Esophagus muscularis mucosa (tissue), 4 donors: ENCODE data around the gene VIM. TPM values are rescaled to one million over a fixed set of nuclear protein-coding genes. Genes with fewer than 3 reads are reported as not detected.

Source experiments
- DNase-seq: peaks from one replicate; pipeline ENCODE4 v3.0.0-alpha.2; 2017; ENCODE audit errors: extremely low spot score
- H3K27ac ChIP-seq, 4 donors: fragments of 200-600 bp; sonication (generic); replicated peaks in 1 of 4; 1 replicate in 3 of 4; 2 replicates in 1 of 4; pipeline ENCODE4 v1.5.1; 2016 to 2019; ENCODE audit warnings: mild to moderate bottlenecking in 1 of 4
- H3K27me3 ChIP-seq, 4 donors: fragments of 200-600 bp; sonication (generic); one replicate each; pipeline versions ENCODE4 v1.5.1 to v1.6.0; 2016 to 2019
- H3K36me3 ChIP-seq, 4 donors: fragments of 200-600 bp; sonication (generic); one replicate each; pipeline ENCODE4 v1.5.1; 2016 to 2019
- H3K4me1 ChIP-seq, 4 donors: fragments of 200-600 bp; sonication (generic); one replicate each; pipeline ENCODE4 v1.5.1; 2016 to 2019
- H3K4me3 ChIP-seq, 4 donors: fragments of 200-600 bp; sonication (generic); 1 replicate in 2 of 4; 2 replicates in 2 of 4; pipeline ENCODE4 v1.5.1; 2016 to 2019; ENCODE audit warnings: mild to moderate bottlenecking in 4 of 4, moderate library complexity in 1 of 4
- H3K9me3 ChIP-seq, 4 donors: fragments of 200-600 bp; sonication (generic); 1 replicate in 3 of 4; 2 replicates in 1 of 4; pipeline ENCODE4 v1.5.1; 2016 to 2019
- CTCF ChIP-seq, 3 experiments: fragments of 200-600 bp in 2 of 3; fragments of 450-650 bp in 1 of 3; sonication (generic) in 2 of 3; IDR thresholded peaks; one replicate each; pipeline ENCODE4 v1.5.1; 2017 to 2019; ENCODE audit warnings: antibody characterized with exemption in 3 of 3, mild to moderate bottlenecking in 2 of 3, moderate library complexity in 1 of 3
- EP300 ChIP-seq: sonication (generic); formaldehyde crosslinking; IDR thresholded peaks from one replicate; pipeline ENCODE4 v1.6.1; 2017; ENCODE audit warnings: antibody characterized with exemption
- POLR2A ChIP-seq: fragments of 450-650 bp; IDR thresholded peaks from one replicate; pipeline ENCODE4 v1.6.1; 2017; ENCODE audit warnings: antibody characterized with exemption, moderate library complexity, mild to moderate bottlenecking, low read depth
- POLR2AphosphoS5 ChIP-seq, 2 donors: sonication (generic); formaldehyde crosslinking; IDR thresholded peaks; one replicate each; pipeline ENCODE4 v1.6.1; 2017; ENCODE audit warnings: antibody characterized with exemption in 2 of 2
- WGBS: methylation state at CpG from one replicate; pipeline ENCODE4 v1.1.5; 2018; 5-methylcytosine and 5-hydroxymethylcytosine counted together
- intact Hi-C: fragments of 100-400 bp; cut with DNase I; formaldehyde crosslinking; loops from one replicate; pipeline ENCODE4 v1.15.1; 2023
- total RNA-seq, 4 donors: library from RNA; depleted of rRNA; stranded (reverse); fragments of >200 nt; gene quantifications; one replicate each; pipeline versions ENCODE4 v1.1.0 to v1.2.1, GENCODE V29; 2016

Gene VIM
- total RNA-seq, 4 donors from 2014 or later: 1,242 to 2,218 (median 1,951) TPM

- WGBS: under 1% methylated on average over 39 of the region's 60 CpGs
- intact Hi-C loops: loop anchor here (2.0 kb wide), 1 partner anchor 30 kb away; no protein-coding TSS in a partner anchor
- H3K27me3 ChIP-seq: no peaks in the 10 kb centered on the region
Observed at GRCh38 chr10:17200912-17201793, 26.9 kb upstream of the VIM start, which contains the start of gene TRDMT1. TRDMT1 (minus strand) TSS chr10:17201672; CDS start chr10:17201634, 38 bp downstream.

DNA sequence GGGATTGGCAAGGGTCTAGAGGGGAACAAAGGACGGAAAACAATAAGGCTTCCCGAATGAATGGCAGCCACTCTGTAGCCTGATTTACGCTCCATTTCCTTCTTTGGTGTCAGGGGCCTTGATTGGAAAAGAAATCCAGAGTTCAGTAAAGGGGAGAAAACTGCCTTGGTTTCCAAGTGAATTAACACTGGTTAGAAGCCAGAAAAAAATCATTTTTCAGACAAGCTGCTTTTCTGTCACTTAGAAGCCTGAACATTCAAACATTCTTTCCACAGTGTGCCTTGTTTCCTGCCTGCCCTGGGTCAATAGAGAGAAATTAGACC lies 26.3 kb upstream of the VIM start:
- intact Hi-C loops: loop anchor here (2.0 kb wide), 1 partner anchor 29 kb away; no protein-coding TSS in a partner anchor

More at GRCh38 chr10:17200912-17201793, 26.9 kb upstream of the VIM start, which contains the start of gene TRDMT1:
- no peaks in the 10 kb centered on the region for H3K9me3 ChIP-seq
- no peak for TF ChIP-seq EP300
- peak; percentile 57 for TF ChIP-seq POLR2A
- peak; percentile 79 to 92 for TF ChIP-seq POLR2AphosphoS5 (IDR thresholded peaks at IDR 0.05)
- peak in 1 of 3 experiments; percentile 16 for TF ChIP-seq CTCF (IDR thresholded peaks at IDR 0.05)
- H3K36me3 ChIP-seq: no peaks in the 10 kb centered on the region
- peak; percentile 96 for DNase-seq
- H3K4me3 ChIP-seq: peak within 1 kb of the TSS; percentile 68 to 84 (median 80)
- peak within 1 kb of the TSS; percentile 91 to 96 (median 94) for H3K27ac ChIP-seq
- peaks cover 13 to 24% (median 20%) of the 10 kb centered on the region in 4 donors for H3K4me1 ChIP-seq

GRCh38 chr10:17202506-17202905 lies 25.5 kb upstream of the VIM start:
- Histone ChIP-seq H3K4me1 (peaks cover 13 to 24% (median 20%) of the 10 kb centered on the region in 4 donors), H3K9me3 (no peaks in the 10 kb centered on the region), H3K4me3 (no peak overlapping the region), H3K27me3 (no peaks in the 10 kb centered on the region), H3K27ac (no peak overlapping the region), H3K36me3 (no peaks in the 10 kb centered on the region)
- intact Hi-C loops: no loop called here
- WGBS: 100% methylated on average over 2 of the region's 2 CpGs
- TF ChIP-seq EP300 (no peak), CTCF (IDR thresholded peaks at IDR 0.05) (no peak), POLR2A (no peak), POLR2AphosphoS5 (IDR thresholded peaks at IDR 0.05) (no peak)
- DNase-seq: no peak

More for the DNA sequence above, 26.3 kb upstream of the VIM start:
- DNase-seq: no peak
- no peaks in the 10 kb centered on the region for H3K9me3 ChIP-seq
- H3K4me3 ChIP-seq: peak overlapping the region; percentile 68 to 84 (median 80)
- WGBS: 13% methylated on average over 3 of the region's 3 CpGs
- H3K27ac ChIP-seq: peak overlapping the region; percentile 91 to 96 (median 94)
- peaks cover 13 to 24% (median 20%) of the 10 kb centered on the region in 4 donors for H3K4me1 ChIP-seq
- H3K36me3 ChIP-seq: no peaks in the 10 kb centered on the region
- H3K27me3 ChIP-seq: no peaks in the 10 kb centered on the region
- TF ChIP-seq CTCF (IDR thresholded peaks at IDR 0.05) (no peak), EP300 (no peak), POLR2AphosphoS5 (IDR thresholded peaks at IDR 0.05) (no peak), POLR2A (no peak)

- TF ChIP-seq CTCF (IDR thresholded peaks at IDR 0.05): no peak
- no peak for TF ChIP-seq EP300
- no peak for TF ChIP-seq POLR2AphosphoS5 (IDR thresholded peaks at IDR 0.05)
- no peak for TF ChIP-seq POLR2A
- Histone ChIP-seq H3K4me3 (no peak overlapping the region), H3K4me1 (peaks cover 13 to 24% (median 20%) of the 10 kb centered on the region in 4 donors), H3K36me3 (no peaks in the 10 kb centered on the region), H3K9me3 (no peaks in the 10 kb centered on the region), H3K27me3 (no peaks in the 10 kb centered on the region), H3K27ac (no peak overlapping the region)
- intact Hi-C loops: no loop called here
- DNase-seq: no peak
- 93% methylated on average over 4 of the region's 4 CpGs for WGBS
Observed at GRCh38 chr10:17202999-17203398, 25.0 kb upstream of the VIM start.
